HUDEP-2 (cell line): ENCODE data around the gene MESP1.
"Not testable (repeated sequence)": the region's sequence is repeated elsewhere in the genome, so short reads cannot be mapped to it uniquely, and the experiment has no call there.

Experiments
- DNase-seq, 76 experiments: peaks; one replicate each; lab custom pipeline; 2025; ENCODE audit not compliant: unreplicated experiment in 76 of 76; lab: John Stamatoyannopoulos, UW

MESP1 gene, protein sequence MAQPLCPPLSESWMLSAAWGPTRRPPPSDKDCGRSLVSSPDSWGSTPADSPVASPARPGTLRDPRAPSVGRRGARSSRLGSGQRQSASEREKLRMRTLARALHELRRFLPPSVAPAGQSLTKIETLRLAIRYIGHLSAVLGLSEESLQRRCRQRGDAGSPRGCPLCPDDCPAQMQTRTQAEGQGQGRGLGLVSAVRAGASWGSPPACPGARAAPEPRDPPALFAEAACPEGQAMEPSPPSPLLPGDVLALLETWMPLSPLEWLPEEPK

DNA sequence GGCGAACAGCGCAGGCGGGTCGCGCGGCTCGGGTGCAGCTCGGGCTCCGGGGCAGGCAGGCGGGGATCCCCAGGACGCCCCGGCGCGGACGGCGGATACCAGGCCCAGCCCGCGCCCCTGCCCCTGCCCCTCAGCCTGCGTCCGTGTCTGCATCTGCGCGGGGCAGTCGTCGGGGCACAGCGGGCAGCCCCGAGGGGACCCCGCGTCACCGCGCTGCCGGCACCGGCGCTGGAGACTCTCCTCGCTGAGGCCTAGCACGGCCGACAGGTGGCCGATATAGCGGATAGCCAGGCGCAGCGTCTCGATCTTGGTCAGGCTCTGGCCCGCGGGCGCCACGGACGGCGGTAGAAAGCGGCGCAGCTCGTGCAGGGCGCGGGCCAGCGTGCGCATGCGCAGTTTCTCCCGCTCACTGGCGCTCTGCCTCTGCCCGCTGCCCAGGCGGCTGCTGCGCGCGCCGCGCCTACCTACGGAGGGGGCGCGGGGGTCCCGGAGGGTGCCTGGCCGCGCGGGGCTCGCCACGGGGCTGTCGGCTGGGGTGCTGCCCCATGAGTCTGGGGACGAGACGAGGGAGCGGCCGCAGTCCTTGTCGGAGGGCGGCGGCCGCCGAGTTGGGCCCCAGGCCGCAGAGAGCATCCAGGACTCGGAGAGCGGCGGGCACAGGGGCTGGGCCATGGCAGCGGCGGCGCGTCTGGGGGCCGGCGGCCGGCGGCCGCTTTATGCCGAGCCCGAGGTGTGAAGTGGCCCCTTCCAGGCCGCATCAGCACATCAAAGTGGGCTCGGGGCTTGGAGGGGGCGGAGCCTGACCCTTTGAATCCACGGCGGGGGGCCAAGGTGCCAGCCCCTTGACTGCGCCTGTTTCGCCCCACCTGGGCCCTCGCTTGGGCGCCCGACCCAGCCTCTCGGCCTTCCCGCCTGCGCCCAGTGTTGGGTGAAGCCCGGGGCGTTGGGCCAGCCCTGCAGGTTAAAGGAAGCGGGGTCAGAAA is at the start of gene MESP1:
Gene MESP1 (minus strand): TSS at position 690 of the 983 bp plus-strand sequence. CDS start 18 bp downstream, at position 672.
- DNase-seq: peak in 73 of 76 experiments; percentile 43 to 93 (median 85)

DNA sequence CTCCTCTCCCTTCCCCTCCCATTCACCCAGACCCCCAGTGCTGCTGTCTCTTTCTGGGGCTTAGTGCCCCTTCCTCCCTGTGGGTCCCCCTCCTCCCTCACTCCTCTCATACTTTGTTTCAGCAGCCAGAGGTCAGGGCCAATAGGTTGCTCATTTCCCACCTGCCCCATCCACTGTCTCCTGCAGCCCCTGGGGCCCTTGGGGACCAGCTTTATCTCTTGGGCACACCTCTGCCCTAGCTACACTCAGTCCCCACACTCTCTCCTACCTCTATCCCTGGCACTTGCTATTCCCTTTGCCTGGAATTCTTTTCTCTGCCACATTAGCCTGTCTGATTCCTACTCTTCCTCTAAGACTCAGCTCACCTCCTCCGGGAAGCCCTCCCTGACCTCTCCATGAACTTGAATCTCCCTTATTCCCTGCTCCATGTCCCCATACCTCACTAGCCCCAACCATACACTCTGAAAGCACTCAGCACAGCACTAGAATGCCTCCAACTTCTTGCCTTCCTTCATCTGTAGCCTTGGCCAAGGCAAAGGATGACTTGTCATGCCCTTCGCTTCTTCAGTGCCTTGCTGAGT is 49.0 kb upstream of the MESP1 start:
- no peak for DNase-seq

DNA sequence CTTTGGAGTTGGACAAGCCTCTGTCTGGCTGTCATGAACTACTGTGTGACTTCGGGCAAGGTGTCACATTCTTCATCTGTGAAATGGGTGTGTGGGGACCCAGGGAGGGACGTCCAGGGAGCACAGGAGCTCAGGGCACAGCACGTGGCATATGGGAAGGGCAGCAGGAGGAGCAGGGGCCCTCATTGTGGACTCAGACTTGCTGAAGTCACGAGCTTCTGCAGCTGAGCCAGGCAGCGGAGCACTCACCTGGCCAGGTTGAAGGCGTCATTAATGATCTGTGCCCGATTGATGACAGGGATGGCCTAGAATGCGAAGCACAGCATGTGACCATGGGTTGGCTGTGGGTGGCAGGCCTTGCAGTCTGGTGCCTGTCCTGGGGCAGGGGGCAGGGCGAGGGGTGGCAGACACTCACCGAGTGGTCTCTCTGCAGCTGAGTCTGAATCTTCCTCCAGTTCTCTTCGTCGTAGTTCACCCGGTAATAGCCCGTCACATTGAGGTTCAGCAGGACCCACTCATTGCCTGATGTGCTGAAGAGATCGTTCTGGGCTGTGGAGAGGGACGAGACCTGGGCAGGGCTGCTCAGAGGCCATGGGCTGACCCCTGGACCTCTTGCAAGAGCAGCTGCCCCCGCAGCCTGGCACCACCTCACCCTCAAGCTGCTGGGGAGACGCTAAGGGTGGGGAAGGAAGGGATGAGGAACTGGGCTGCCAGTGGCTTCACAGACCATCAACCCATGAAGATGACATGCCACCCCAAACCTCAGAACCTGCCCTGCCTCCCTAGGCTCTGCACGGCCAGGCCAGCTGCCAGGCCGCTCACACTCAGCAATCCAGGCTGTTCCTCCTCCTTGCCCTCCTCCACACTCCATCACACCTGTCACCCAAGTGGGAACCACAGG is 48.2 kb upstream of the MESP1 start:
- DNase-seq: no peak

DNA sequence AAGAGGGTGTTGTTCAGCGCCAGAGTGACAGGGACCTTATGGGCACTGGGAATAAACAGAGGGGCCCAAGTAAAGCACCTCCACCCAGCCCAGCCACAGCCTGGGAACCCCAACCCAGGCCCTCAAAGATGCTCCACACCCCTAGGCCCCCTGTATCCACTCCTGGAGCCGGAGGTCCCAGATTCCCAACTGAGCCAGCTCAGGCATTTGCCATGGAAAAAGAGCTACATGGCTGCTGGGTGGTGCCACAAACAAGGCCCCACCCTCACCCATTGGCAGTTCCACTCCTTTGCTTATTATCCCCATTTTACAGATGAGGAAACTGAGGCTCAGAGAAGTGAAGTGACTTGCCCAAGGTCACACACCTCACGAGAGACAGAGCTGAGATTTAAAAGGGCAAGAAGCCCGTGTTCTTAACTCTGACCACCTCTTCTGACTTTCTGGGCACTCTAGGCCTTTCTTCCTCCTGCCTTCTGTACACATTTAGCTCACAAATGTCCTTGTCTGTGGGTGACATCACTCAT is 46.7 kb upstream of the MESP1 start:
- DNase-seq: no peak

DNA sequence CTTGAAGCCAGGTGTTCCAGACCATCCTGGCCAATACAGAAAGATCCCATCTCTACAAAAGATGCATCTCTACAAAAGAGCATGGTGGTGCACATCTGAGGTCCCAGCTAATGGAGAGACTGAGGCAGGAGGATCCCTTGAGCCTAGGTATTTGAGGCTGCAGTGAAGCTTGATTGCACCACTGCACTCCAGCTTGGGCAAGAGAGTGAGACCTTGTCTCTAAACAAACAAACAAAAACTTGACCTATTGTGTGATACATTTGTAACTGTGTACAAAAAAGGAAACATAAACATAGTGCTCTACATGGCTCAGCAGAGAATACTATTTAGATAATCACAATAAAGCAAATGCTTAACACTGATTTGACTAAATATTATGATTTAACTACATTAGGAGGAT is 44.9 kb upstream of the MESP1 start:
- DNase-seq: no peak

DNA sequence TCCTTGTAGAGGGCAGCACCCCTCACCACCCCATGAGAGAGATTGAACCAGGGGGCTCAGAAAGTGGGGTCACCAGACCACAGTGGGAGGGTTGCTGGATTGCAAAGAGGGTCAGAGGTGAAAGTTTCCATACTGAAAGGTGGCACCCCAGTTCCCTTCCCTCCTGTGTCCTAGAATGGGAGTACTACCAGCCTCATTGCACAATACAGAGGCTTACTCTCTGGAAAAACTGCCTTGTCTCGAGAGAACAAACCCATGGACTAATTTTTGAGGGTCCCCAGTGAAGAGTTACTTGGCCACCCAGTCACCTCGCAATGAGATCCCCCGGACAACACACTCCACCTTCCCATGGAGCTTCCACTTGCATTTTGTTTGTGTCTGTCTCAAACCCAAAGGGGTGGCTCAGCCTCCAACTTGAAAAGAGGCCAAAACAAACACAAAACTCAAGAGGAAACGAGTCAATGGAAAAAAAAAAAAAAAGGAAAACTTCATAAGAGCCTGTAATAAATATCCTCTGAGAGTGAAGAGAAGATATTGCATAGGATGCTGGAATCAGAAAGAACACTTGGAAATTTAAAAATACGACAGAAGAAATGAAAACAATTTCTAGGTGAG is 43.7 kb upstream of the MESP1 start:
- no peak for DNase-seq

DNA sequence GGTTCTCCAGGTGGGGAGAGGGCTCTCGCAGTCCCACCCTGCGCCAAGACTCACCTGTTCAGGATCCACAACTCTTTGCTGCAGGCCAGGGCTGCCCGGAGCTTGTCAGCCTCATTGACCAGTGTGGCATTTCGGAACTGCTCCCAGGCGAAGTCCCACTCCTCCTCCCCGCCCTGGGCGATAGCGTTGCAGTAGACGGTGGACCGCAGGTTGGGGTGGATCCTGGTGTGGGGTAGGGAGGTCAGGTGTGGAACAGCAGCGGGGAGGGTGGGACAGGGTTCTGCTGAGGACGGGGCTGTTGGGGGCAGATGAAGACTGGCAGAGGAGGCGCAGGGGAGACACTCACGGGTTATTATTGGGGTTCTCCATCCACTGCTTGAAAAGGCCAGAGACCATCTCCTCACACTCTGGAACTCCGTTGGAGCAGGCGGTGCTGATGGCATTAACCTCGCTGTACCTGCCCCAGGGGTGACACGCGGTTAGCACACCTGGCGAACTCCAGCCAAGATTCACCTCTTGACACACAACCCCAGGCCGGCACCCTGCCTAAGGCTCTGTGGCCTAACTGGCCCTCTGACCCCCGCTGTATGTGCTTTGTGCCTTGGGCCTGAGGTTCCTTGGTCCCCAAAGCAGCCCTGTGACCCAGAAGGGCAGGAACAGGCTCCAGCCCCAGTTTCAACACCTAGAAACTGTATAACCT is 41.2 kb upstream of the MESP1 start:
- no peak for DNase-seq

DNA sequence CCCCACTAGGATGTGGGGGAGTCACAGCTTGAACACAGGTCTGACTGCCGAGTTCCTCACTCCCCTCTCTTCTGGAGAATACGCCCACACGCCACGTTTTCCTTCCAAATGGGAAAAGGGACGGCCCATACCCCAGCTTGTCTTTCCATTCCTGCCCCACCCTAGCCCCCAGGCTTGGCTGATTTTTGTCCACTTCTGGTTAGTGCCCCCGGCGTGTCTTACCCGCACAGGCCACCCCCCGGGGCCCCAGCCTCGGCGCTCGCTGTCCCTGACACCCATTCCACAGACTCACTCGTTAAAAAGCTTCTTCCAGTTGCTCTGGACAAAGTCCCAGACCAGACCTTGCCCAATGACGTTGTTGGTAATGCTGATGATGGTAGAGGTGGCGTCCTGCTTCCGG is 39.6 kb upstream of the MESP1 start:
- no peak for DNase-seq

DNA sequence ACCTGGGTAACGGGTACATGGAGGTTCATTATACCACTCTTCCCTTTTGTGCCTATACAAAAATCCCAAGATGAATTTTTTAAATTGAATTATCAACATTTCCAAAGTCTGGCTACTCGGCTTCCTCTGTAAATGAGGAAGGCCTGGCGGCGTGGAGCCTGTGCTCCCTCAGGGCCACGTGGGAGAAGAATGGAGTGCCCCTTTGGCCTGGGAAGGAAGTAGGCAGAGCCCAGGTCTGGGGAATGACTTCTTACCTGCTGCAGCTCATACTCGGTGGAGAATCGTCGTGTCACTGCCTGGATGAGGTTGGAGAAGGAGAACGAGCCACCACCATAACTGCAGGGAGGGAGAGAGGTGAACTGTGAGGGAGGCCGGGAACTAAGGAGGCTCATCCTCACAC is 39.2 kb upstream of the MESP1 start:
- no peak for DNase-seq

DNA sequence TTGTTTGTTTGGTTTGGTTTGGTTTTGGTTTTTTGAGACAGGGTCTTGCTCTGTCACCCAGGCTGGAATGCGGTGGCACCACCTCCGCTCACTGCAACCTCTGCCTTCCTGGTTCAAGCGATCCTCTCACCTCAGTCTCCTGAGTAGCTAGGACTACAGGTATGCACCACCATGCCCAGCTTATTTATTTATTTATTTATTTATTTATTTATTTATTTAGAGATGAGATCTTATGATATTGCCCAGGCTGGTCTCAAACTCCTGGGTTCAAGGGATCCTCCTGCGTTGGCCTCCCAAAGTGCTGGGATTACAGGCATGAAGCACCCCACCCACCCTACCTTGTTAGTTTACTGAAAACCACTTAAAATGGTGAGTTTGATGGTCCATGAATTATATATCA is 37.5 kb upstream of the MESP1 start:
- DNase-seq: not testable (repeated sequence)

DNA sequence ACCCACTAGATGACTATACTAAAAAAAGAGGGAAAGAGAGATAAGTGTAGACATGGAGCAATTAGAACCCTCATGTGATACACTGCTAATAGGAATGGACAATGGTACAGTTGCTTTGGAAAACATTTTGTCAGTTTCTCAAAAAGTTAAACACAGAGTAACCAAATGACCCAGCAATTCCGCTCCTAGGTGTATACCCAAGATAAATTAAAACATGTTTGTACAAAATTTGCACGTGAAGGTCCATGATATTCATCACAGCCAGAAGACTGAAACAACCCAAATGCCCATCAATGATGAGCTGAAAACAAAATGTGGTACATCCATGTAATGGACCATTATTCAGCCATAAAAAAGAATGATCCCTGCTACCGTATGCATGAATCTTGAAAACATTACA is 36.9 kb upstream of the MESP1 start:
- DNase-seq: no peak

DNA sequence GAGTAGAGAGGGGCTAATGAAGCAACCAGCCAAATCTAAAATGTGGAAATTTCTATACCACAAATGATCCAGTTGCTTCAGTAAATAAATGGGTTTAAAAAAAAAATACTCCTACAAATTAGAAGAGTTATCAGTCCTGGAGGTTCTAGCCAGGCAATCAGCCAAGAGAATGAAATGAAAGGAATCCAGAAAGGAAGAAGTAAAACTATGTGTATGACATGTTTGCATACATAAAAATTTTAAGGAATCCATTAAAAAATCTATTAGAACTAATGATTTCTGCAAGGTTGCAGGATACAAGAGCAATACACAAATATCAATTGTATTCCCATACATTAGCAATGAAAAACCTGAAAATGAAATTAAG is 34.7 kb upstream of the MESP1 start:
- no peak for DNase-seq

DNA sequence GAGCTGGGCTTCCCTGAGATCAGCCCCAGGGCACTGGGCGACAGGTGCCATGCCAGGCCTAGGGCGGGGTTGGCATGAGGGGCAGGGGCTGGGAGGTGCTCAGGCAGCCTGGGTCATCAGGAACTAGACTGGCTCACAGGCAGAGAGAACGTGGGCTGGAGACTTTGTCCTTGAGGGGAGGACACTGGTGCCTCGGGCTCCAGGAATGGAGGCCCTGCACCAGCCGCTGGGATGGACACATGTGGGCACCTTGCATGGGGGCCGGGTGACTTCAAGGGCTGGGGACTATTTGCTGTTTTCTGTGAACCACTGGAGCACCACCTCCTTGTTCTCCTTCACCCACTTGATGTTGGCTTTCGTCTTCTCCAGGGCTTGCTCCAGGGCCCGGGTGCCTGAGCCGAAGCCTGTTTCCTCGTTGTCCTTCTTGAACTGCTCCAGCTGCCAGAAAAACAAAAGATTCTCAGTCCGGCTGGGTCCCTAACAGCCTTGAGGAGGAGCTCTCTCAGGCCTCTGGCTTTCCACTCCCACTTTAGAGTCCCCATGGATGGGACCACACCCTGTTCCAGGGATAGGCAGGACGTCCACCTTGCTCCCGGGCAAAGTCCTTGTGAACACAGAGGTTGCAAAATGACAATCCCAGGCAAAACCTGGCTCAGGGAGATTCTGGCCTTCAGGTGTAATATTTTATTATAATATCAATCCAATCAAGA is 34.2 kb upstream of the MESP1 start:
- no peak for DNase-seq

DNA sequence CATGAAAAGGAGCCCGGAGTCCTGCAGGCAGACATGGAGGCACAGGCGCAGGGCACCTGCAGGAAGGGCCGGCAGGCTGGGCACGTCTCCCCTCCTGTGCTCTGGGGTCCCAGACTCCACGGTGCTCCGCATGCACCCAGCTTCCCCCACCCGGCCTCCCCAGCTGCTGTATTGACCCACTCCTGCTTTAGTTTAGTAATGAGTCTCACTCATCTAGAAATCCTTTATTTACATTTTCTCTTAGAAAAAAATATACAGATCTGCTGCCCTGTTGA is 33.6 kb upstream of the MESP1 start:
- no peak for DNase-seq

DNA sequence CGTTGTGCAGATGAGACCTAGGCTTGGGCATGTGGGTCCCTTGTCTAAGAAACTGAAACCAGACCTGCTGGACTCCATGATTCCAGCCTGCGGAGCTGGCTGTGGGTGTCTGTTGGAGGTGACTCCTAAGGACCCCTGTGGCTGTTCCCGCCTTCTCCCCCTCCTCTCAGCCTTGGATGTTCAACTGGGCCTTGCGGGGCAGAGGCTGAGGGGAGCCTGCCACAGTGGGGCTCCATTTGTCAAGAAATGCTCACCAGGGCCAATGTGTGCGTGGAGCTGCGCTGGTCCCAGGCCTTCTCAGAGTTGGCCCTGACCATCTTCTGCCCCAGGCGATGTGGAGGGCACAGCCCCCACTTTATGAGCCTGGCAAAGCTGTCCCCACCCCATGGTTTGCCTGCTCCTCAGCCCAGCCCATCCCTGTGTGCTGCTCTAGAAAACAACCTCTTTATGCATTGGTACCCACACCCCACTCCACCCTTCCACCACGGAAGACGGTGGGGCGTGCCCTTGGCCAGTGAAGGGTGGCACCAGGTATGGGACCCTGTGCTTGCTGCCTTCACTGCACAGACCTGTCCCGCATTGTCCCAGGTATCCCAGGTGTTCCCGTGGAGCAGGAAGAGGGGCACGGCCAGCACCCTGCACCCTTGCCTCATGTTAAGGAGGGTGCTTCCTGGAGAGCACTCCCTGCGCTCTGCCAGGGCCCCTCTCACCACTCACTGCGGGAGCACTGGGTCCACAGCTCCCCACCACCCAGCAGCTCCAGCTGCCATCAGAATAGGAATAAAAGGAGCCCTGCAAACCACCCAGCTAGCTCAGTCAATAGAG is 33.0 kb upstream of the MESP1 start:
- peak in 1 of 76 experiments; percentile 69 for DNase-seq

DNA sequence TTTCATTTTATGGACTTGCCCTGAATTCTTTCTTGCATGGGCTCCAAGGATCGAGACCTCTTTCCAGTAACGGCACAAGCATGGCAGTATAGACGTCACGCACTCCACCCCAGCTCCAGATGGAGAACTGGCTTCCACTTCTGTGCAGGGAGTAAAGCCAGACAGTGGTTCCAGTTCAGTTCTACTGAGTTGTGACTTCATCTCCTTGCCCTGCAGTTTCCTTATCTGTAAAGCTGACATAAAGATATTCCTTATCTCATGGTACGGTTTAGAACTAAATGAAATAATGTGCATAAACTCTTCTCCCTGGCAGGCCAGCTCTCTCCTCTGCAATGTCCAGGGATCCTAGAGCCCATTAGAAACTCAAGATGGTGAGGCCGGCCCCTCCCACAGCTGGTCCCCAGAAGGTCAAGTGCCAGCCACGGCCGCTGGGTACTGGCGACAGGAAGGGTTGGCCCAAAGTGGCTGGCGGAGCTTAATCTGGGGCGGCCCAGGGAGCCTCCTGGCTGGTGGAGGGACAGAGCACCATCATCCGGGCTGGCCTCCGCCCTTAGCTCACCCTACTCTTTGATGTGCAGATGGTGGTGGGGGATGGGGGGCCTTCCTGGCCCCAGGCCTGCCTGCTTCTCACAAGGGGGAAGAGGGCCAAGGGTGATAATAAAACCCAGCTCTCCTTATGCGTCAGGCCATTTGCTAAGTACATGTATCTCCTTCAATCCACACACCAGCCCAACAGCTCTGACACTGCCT is 32.2 kb upstream of the MESP1 start:
- DNase-seq: peak in 74 of 76 experiments; percentile 40 to 93 (median 83)

DNA sequence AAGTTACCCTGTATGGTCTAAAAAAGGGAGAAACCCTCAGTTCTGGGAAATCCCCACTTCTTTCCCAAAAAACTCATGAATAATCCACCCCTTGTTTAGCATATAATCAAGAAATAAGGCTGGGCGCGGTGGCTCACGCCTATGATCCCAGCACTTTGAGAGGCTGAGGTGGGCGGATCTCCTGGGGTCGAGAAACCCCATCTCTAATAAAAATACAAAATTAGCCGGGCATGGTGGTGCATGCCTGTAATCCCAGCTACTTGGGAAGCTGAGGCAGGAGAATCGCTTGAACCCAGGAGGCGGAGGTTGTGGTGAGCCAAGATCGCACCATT is 31.5 kb upstream of the MESP1 start:
- DNase-seq: not testable (repeated sequence)
